Measurements from ENCODE around the gene MAPK10.

- TF ChIP-seq POLR2A (IDR thresholded peaks at IDR 0.05) (no peak), CTCF (IDR thresholded peaks at IDR 0.05) (no peak)
Observed at GRCh38 chr4:85946821-85947220, 413.0 kb downstream of the MAPK10 start.
